RWPE1 (cell line): ENCODE data around the gene FRAT2.
"Not testable (repeated sequence)": the region's sequence is repeated elsewhere in the genome, so short reads cannot be mapped to it uniquely, and the experiment has no call there.

ENCODE experiments used
- CTCF ChIA-PET: fragments of 350-600 bp; sonication (Branson Sonifier 250); formaldehyde crosslinking; extraction: SDS; loops from one replicate; lab custom pipeline; 2021; lab: Yijun Ruan, JAX
- POLR2A ChIA-PET: fragments of 400-600 bp; formaldehyde crosslinking; extraction: SDS; loops from one replicate; lab custom pipeline; 2020; ENCODE audit warnings: antibody characterized with exemption; ENCODE audit not compliant: low non-redundant PET; lab: Yijun Ruan, JAX
- DNase-seq: peaks from one replicate; pipeline ENCODE4 v3.0.0; 2012; ENCODE audit warnings: low spot score
- H3K27ac ChIP-seq: fragments of 450-650 bp; 2 replicates; pipeline ENCODE4 v1.5.1; 2017
- CTCF ChIP-seq: fragments of 450-650 bp; conservative IDR thresholded peaks from 2 replicates; pipeline ENCODE4 v1.5.1; 2017; ENCODE audit warnings: low read depth, mild to moderate bottlenecking

The FRAT2 gene

GRCh38 chr10:97349752-97350513 is 15.4 kb upstream of the FRAT2 start:
- POLR2A ChIA-PET: no interaction called here

GRCh38 chr10:97347317-97347716 is 12.8 kb upstream of the FRAT2 start:
- CTCF ChIA-PET: no interaction called here
- DNase-seq: no peak

More at GRCh38 chr10:97349752-97350513, 15.4 kb upstream of the FRAT2 start:
- CTCF ChIA-PET: interaction anchor here (0.7 kb wide), 1 partner anchor 197 kb away, joined by 3 read pairs; no protein-coding TSS in a partner anchor
- no peak for DNase-seq
- no peak overlapping the region for H3K27ac ChIP-seq
- TF ChIP-seq CTCF: no peak

GRCh38 chr10:97343664-97344063 is 9.1 kb upstream of the FRAT2 start:
- POLR2A ChIA-PET: interaction anchor here (0.6 kb wide), 1 partner anchor 47 kb away, joined by 4 read pairs; no protein-coding TSS in a partner anchor

More at GRCh38 chr10:97347317-97347716, 12.8 kb upstream of the FRAT2 start:
- no peak overlapping the region for H3K27ac ChIP-seq
- POLR2A ChIA-PET: interaction anchor here (0.7 kb wide), 1 partner anchor 164 kb away, joined by 3 read pairs; no protein-coding TSS in a partner anchor
- TF ChIP-seq CTCF: no peak

GRCh38 chr10:97341416-97341815 is 6.9 kb upstream of the FRAT2 start:
- TF ChIP-seq CTCF: no peak
- ChIA-PET CTCF (interaction anchor here (0.6 kb wide), 2 partner anchors 30 to 39 kb away, joined by 3 to 7 read pairs; no protein-coding TSS in a partner anchor), POLR2A (no interaction called here)
- H3K27ac ChIP-seq: no peak overlapping the region
- no peak for DNase-seq

More at GRCh38 chr10:97343664-97344063, 9.1 kb upstream of the FRAT2 start:
- CTCF ChIA-PET: interaction anchor here (0.6 kb wide), 1 partner anchor 94 kb away, joined by 4 read pairs; no protein-coding TSS in a partner anchor
- not testable (repeated sequence) for DNase-seq, H3K27ac ChIP-seq

GRCh38 chr10:97338041-97338440 is 3.5 kb upstream of the FRAT2 start:
- CTCF ChIA-PET: interaction anchor here (0.6 kb wide), 1 partner anchor 301 kb away, joined by 5 read pairs; no protein-coding TSS in a partner anchor
- no peak overlapping the region for H3K27ac ChIP-seq
- no peak for TF ChIP-seq CTCF
- DNase-seq: no peak
- POLR2A ChIA-PET: no interaction called here

GRCh38 chr10:97336942-97337831 is 2.7 kb upstream of the FRAT2 start:
- CTCF ChIA-PET: interaction anchor here (0.6 to 1.0 kb wide), 3 partner anchors 18 to 300 kb away, joined by 3 to 5 read pairs (median 3); no protein-coding TSS in a partner anchor
- POLR2A ChIA-PET: no interaction called here
- H3K27ac ChIP-seq: no peak overlapping the region
- TF ChIP-seq CTCF: no peak
- peak; percentile 54 for DNase-seq
